IMR-90 (cell line): ENCODE results near the gene NEK6. TPM values are rescaled to one million over a fixed set of nuclear protein-coding genes. Genes with fewer than 3 reads are reported as not detected.

Source experiments
- ATAC-seq: fragments of 200-7000 bp; cut with Tn5 transposase; 2 replicates; pipeline ENCODE4 v1.9.1; 2020; ENCODE audit warnings: low read depth, mild to moderate bottlenecking, moderate library complexity
- BruUV-seq: library from RNA; stranded (reverse); fragments of 400-500 nt; replicated peaks from 2 replicates; lab custom pipeline; 2021; lab: Mats Ljungman, UMichigan
- CTCF ChIA-PET: fragments of 300-600 bp; formaldehyde crosslinking; extraction: SDS; loops from one replicate; lab custom pipeline; 2021; ENCODE audit warnings: antibody characterized with exemption; lab: Yijun Ruan, JAX
- POLR2A ChIA-PET: fragments of 300-600 bp; sonication (Branson Sonifier 250); formaldehyde crosslinking; loops from one replicate; lab custom pipeline; 2022; ENCODE audit warnings: antibody characterized with exemption; ENCODE audit not compliant: unreplicated experiment; lab: Charles Lee
- DNase-seq: peaks from one replicate; pipeline ENCODE4 v3.0.0; 2013
- H2AFZ ChIP-seq: replicated peaks from 2 replicates; pipeline ENCODE3; 2013; ENCODE audit warnings: low read length, mild to moderate bottlenecking; ENCODE audit not compliant: poor library complexity
- H2AK5ac ChIP-seq: 2 replicates; pipeline ENCODE4 v1.6.1; 2013; ENCODE audit warnings: low read depth, low read length, inconsistent platforms
- H2AK9ac ChIP-seq: replicated peaks from 2 replicates; pipeline ENCODE3; 2013; ENCODE audit warnings: mild to moderate bottlenecking, low read depth, low read length, moderate library complexity; ENCODE audit not compliant: poor library complexity
- H2BK120ac ChIP-seq: 2 replicates; pipeline ENCODE4 v1.6.1; 2013; ENCODE audit warnings: low read depth, low read length, inconsistent platforms
- H2BK15ac ChIP-seq: 3 replicates; pipeline ENCODE4 v1.6.1; 2013; ENCODE audit warnings: low read depth, low read length, inconsistent platforms
- H2BK20ac ChIP-seq: 2 replicates; pipeline ENCODE4 v1.6.1; 2013; ENCODE audit warnings: low read depth, mild to moderate bottlenecking, inconsistent platforms, low read length, moderate library complexity
- H2BK5ac ChIP-seq: 2 replicates; pipeline ENCODE4 v1.6.1; 2013; ENCODE audit warnings: mild to moderate bottlenecking, low read depth, low read length, inconsistent platforms; ENCODE audit not compliant: poor library complexity, severe bottlenecking
- H3K14ac ChIP-seq: replicated peaks from 2 replicates; pipeline ENCODE4 v1.6.1; 2013; ENCODE audit warnings: low read depth, low read length, inconsistent platforms
- H3K18ac ChIP-seq: 2 replicates; pipeline ENCODE4 v1.6.1; 2013; ENCODE audit warnings: low read depth, low read length, control low read depth
- H3K23ac ChIP-seq: 2 replicates; pipeline ENCODE4 v1.6.1; 2013; ENCODE audit warnings: low read depth, low read length, inconsistent platforms
- H3K27ac ChIP-seq: 2 replicates; pipeline ENCODE4 v1.5.1; 2013; ENCODE audit warnings: mild to moderate bottlenecking, control low read depth, low read length; ENCODE audit not compliant: insufficient read depth
- H3K27me3 ChIP-seq: 2 replicates; pipeline ENCODE4 v1.6.1; 2013; ENCODE audit warnings: low read length; ENCODE audit not compliant: control insufficient read depth, insufficient read depth
- H3K36me3 ChIP-seq: 2 replicates; pipeline ENCODE4 v1.6.1; 2013; ENCODE audit warnings: low read length, mixed read lengths; ENCODE audit not compliant: control insufficient read depth, insufficient read depth
- H3K4ac ChIP-seq: 2 replicates; pipeline ENCODE4 v1.6.1; 2013; ENCODE audit warnings: low read depth, low read length, inconsistent platforms
- H3K4me1 ChIP-seq: 2 replicates; pipeline ENCODE4 v1.6.1; 2013; ENCODE audit warnings: low read length, mixed read lengths; ENCODE audit not compliant: control insufficient read depth, insufficient read depth
- H3K4me2 ChIP-seq: 2 replicates; pipeline ENCODE4 v1.6.1; 2013; ENCODE audit warnings: low read depth, mild to moderate bottlenecking, control low read depth, low read length, moderate library complexity
- H3K4me3 ChIP-seq: 2 replicates; pipeline ENCODE4 v1.5.1; 2013; ENCODE audit warnings: low read depth, mild to moderate bottlenecking, control low read depth, low read length, moderate library complexity; ENCODE audit not compliant: insufficient read depth
- H3K56ac ChIP-seq: 2 replicates; pipeline ENCODE4 v1.6.1; 2013; ENCODE audit warnings: low read length, inconsistent platforms; ENCODE audit not compliant: insufficient read depth; ENCODE audit errors: extremely low read depth
- H3K79me1 ChIP-seq, 2 experiments: 2 replicates each; pipeline ENCODE4 v1.6.1; 2013; ENCODE audit warnings: low read length in 2 of 2, inconsistent platforms in 1 of 2, low read depth in 1 of 2
- H3K9ac ChIP-seq: 2 replicates; pipeline ENCODE4 v1.6.1; 2013; ENCODE audit warnings: low read depth, low read length, control low read depth
- H3K9me1 ChIP-seq: 2 replicates; pipeline ENCODE4 v1.6.1; 2013; ENCODE audit warnings: low read length, inconsistent platforms; ENCODE audit not compliant: insufficient read depth
- H3K9me3 ChIP-seq: 2 replicates; pipeline ENCODE4 v1.6.1; 2013; ENCODE audit warnings: low read length; ENCODE audit not compliant: control insufficient read depth, insufficient read depth
- H4K20me1 ChIP-seq: 2 replicates; pipeline ENCODE4 v1.6.1; 2013; ENCODE audit warnings: low read length, inconsistent platforms; ENCODE audit not compliant: insufficient read depth
- H4K5ac ChIP-seq: 2 replicates; pipeline ENCODE4 v1.6.1; 2013; ENCODE audit warnings: mild to moderate bottlenecking, low read depth, low read length, control low read depth
- H4K8ac ChIP-seq, 2 experiments: 2 replicates each; pipeline ENCODE4 v1.6.1; 2013; ENCODE audit warnings: low read depth in 2 of 2, low read length in 2 of 2, control low read depth in 1 of 2, inconsistent platforms in 1 of 2
- H4K91ac ChIP-seq: 2 replicates; pipeline ENCODE4 v1.6.1; 2013; ENCODE audit warnings: low read depth, low read length, inconsistent platforms; ENCODE audit not compliant: insufficient read depth
- BHLHE40 ChIP-seq: fragments of 150-350 bp; IDR thresholded peaks from 2 replicates; pipeline ENCODE4 v1.6.1; 2016; ENCODE audit warnings: mild to moderate bottlenecking, low read depth, low read length
- CEBPB ChIP-seq: IDR thresholded peaks from 2 replicates; pipeline ENCODE4 v1.6.1; 2012; ENCODE audit warnings: low read depth, low read length, improper control_type of control experiment
- CHD1 ChIP-seq: IDR thresholded peaks from 2 replicates; pipeline ENCODE4 v1.6.1; 2012; ENCODE audit warnings: low read depth, low read length, improper control_type of control experiment
- ELK1 ChIP-seq: fragments of 150-350 bp; IDR thresholded peaks from 2 replicates; pipeline ENCODE4 v1.6.1; 2016; ENCODE audit warnings: low read depth, mild to moderate bottlenecking, low read length, moderate library complexity, borderline replicate concordance
- FOS ChIP-seq: fragments of 150-350 bp; IDR thresholded peaks from 2 replicates; pipeline ENCODE4 v1.6.1; 2016; ENCODE audit warnings: low read depth, low read length
- MAFK ChIP-seq: IDR thresholded peaks from 2 replicates; pipeline ENCODE4 v1.6.1; 2012; ENCODE audit warnings: low read depth, low read length, improper control_type of control experiment
- MAZ ChIP-seq: IDR thresholded peaks from 2 replicates; pipeline ENCODE4 v1.6.1; 2012; ENCODE audit warnings: low read depth, mild to moderate bottlenecking, low read length, improper control_type of control experiment, moderate library complexity, borderline replicate concordance
- MXI1 ChIP-seq: IDR thresholded peaks from 2 replicates; pipeline ENCODE4 v1.6.1; 2012; ENCODE audit warnings: low read depth, mild to moderate bottlenecking, low read length, moderate library complexity, borderline replicate concordance
- NFE2L2 ChIP-seq: fragments of 150-350 bp; IDR thresholded peaks from 2 replicates; pipeline ENCODE4 v1.6.1; 2016; ENCODE audit warnings: low read depth, mild to moderate bottlenecking, low read length
- POLR2A ChIP-seq: IDR thresholded peaks from 2 replicates; pipeline ENCODE4 v1.6.1; 2012; ENCODE audit warnings: mild to moderate bottlenecking, low read depth, low read length
- RAD21 ChIP-seq: IDR thresholded peaks from 2 replicates; pipeline ENCODE4 v1.6.1; 2012; ENCODE audit warnings: low read length, improper control_type of control experiment
- RCOR1 ChIP-seq: IDR thresholded peaks from 2 replicates; pipeline ENCODE4 v1.6.1; 2012; ENCODE audit warnings: mild to moderate bottlenecking, low read length, improper control_type of control experiment; ENCODE audit not compliant: insufficient replicate concordance
- RFX5 ChIP-seq: IDR thresholded peaks from 2 replicates; pipeline ENCODE4 v1.8.0; 2012; ENCODE audit warnings: low read depth, mild to moderate bottlenecking, low read length, moderate library complexity
- SMC3 ChIP-seq: fragments of 150-350 bp; IDR thresholded peaks from 2 replicates; pipeline ENCODE4 v1.6.1; 2016; ENCODE audit warnings: low read depth, mild to moderate bottlenecking, antibody characterized with exemption, low read length, moderate library complexity
- WGBS, 2 experiments: methylation state at CpG; one replicate each; pipeline versions ENCODE4 v1.1.5 to v1.1.7; 2013; ENCODE audit warnings: missing lambda C conversion rate in 2 of 2; ENCODE audit not compliant: insufficient read length in 1 of 2; ENCODE audit errors: extremely low coverage in 2 of 2; 5-methylcytosine and 5-hydroxymethylcytosine counted together
- dilution Hi-C: fragments of 300-500 bp; cut with HindIII; formaldehyde crosslinking; loops from one replicate; pipeline ENCODE4 v1.14.3; 2018; ENCODE audit warnings: low sequenced_read_pairs; ENCODE audit not compliant: unreplicated experiment
- in situ Hi-C: fragments of 300-500 bp; cut with MboI; formaldehyde crosslinking; loops from 3 replicates; pipeline ENCODE4 v1.14.3; 2019; ENCODE audit warnings: low sequenced_read_pairs, inconsistent platforms, mixed read lengths
- intact Hi-C: fragments of 100-400 bp; cut with micrococcal nuclease; formaldehyde crosslinking; loops from 2 replicates; pipeline ENCODE4 v1.10.0; 2022
- polyA plus RNA-seq, 3 experiments: library from polyadenylated mRNA; depleted of rRNA; stranded (reverse); fragments of >200 nt; gene quantifications; 2 replicates each; pipeline ENCODE4 v1.2.3, GENCODE V29; 2012; ENCODE audit warnings: low replicate concordance in 1 of 3
- total RNA-seq: library from RNA; depleted of rRNA; stranded (reverse); fragments of >200 nt; gene quantifications from 2 replicates; pipeline ENCODE4 v1.2.3, GENCODE V29; 2012
- TF ChIP-seq, protein P1 (sequence below): fragments of 150-350 bp; IDR thresholded peaks from 2 replicates; pipeline ENCODE4 v1.6.1; 2017; ENCODE audit warnings: mild to moderate bottlenecking, antibody characterized with exemption, low read length, low read depth
- TF ChIP-seq, protein P2 (sequence below): conservative IDR thresholded peaks from 2 replicates; pipeline ENCODE4 v1.5.1; 2012; ENCODE audit warnings: mild to moderate bottlenecking, low read depth, low read length, improper control_type of control experiment

The NEK6 gene
- total and polyA plus RNA-seq, 2 of the 4 experiments (the other 2 are of a cell fraction), result 79.9 to 112 TPM

DNA sequence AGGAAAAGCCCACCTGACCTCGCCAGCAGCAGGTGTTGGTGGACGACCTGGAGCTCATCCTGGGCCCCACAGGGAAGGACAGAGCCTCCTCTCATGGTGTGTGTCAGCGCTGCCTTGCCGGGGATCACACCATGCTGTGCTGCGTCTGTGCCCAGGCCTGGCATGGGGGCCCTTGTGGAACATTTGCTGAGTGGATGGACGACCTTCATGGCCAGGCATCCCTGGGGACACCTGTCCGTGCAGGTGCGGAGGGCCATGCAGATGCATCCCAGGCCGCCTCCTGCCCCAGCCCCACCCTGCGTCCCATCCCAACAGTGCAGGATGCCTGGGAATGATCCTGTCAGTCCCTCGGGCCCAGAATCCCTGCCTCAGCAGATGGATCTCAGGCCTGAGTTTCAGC lies 73.8 kb downstream of the NEK6 start:
- POLR2A ChIA-PET, result no interaction called here
- Histone ChIP-seq H3K79me1 (peaks cover 9 to 57% of the 10 kb centered on the region in 2 experiments), H3K18ac (no peak overlapping the region), H3K4me2 (no peak overlapping the region), H4K91ac (no peak overlapping the region), H3K23ac (no peak overlapping the region), H3K56ac (no peak overlapping the region), H2BK5ac (no peak overlapping the region), H2BK120ac (no peak overlapping the region), H3K9me3 (no peaks in the 10 kb centered on the region), H3K4me1 (no peaks in the 10 kb centered on the region), H3K14ac (no peak overlapping the region), H3K36me3 (peaks cover 87% of the 10 kb centered on the region), H4K5ac (no peak overlapping the region), H3K27ac (no peak overlapping the region), H4K8ac (no peak overlapping the region), H2BK15ac (no peak overlapping the region), H3K9ac (no peak overlapping the region), H2AK5ac (no peak overlapping the region), H4K20me1 (peaks cover 4% of the 10 kb centered on the region; the same call in 1 of the 2 replicates), H2BK20ac (no peak overlapping the region), H2AFZ (no peak overlapping the region), H3K9me1 (peaks cover 3% of the 10 kb centered on the region; the same call in 1 of the 2 replicates), H3K27me3 (no peaks in the 10 kb centered on the region), H3K4me3 (no peak overlapping the region), H3K4ac (no peak overlapping the region), H2AK9ac (no peak overlapping the region)
- TF ChIP-seq MAFK (no peak), POLR2A (no peak), SMC3 (no peak), BHLHE40 (no peak), CHD1 (no peak), RFX5 (no peak), MXI1 (no peak), RCOR1 (no peak), FOS (no peak), MAZ (no peak), RAD21 (no peak), CEBPB (no peak), NFE2L2 (no peak), ELK1 (no peak)
- TF ChIP-seq, protein P1, sequence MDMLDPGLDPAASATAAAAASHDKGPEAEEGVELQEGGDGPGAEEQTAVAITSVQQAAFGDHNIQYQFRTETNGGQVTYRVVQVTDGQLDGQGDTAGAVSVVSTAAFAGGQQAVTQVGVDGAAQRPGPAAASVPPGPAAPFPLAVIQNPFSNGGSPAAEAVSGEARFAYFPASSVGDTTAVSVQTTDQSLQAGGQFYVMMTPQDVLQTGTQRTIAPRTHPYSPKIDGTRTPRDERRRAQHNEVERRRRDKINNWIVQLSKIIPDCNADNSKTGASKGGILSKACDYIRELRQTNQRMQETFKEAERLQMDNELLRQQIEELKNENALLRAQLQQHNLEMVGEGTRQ, result no peak
- TF ChIP-seq, protein P2, sequence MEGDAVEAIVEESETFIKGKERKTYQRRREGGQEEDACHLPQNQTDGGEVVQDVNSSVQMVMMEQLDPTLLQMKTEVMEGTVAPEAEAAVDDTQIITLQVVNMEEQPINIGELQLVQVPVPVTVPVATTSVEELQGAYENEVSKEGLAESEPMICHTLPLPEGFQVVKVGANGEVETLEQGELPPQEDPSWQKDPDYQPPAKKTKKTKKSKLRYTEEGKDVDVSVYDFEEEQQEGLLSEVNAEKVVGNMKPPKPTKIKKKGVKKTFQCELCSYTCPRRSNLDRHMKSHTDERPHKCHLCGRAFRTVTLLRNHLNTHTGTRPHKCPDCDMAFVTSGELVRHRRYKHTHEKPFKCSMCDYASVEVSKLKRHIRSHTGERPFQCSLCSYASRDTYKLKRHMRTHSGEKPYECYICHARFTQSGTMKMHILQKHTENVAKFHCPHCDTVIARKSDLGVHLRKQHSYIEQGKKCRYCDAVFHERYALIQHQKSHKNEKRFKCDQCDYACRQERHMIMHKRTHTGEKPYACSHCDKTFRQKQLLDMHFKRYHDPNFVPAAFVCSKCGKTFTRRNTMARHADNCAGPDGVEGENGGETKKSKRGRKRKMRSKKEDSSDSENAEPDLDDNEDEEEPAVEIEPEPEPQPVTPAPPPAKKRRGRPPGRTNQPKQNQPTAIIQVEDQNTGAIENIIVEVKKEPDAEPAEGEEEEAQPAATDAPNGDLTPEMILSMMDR, result no peak
- WGBS, 2 experiments, result 98% methylated on average over 7 of the region's 11 CpGs; no CpG with 5 or more reads in 1 of the 2 experiments
- dilution Hi-C loops (no loop called here), in situ Hi-C loops (no loop called here), intact Hi-C loops (no loop called here)
- no TSS peak for BruUV-seq
- DNase-seq (no peak), ATAC-seq (no peak)
- CTCF ChIA-PET, result no interaction called here
